Left ventricle myocardium inferior (tissue), 1 donor: ENCODE measurements around the gene NIPSNAP2. TPM values are rescaled to one million over a fixed set of nuclear protein-coding genes. Genes with fewer than 3 reads are reported as not detected.

Source experiments
- DNase-seq: peaks from one replicate; pipeline ENCODE4 v3.0.0-alpha.2; 2020
- H3K27ac ChIP-seq: fragments of 200-600 bp; replicated peaks from 2 replicates; pipeline ENCODE4 v1.8.0; 2021
- H3K27me3 ChIP-seq: fragments of 200-600 bp; 2 replicates; pipeline ENCODE4 v1.8.0; 2021; ENCODE audit warnings: low read depth
- H3K36me3 ChIP-seq: fragments of 200-600 bp; 2 replicates; pipeline ENCODE4 v1.8.0; 2021
- H3K4me1 ChIP-seq: fragments of 200-600 bp; 2 replicates; pipeline ENCODE4 v1.8.0; 2021
- H3K4me3 ChIP-seq: fragments of 200-600 bp; 2 replicates; pipeline ENCODE4 v1.8.0; 2021; ENCODE audit warnings: mild to moderate bottlenecking, moderate library complexity
- H3K9me3 ChIP-seq: fragments of 200-600 bp; replicated peaks from 2 replicates; pipeline ENCODE4 v1.8.0; 2021
- CTCF ChIP-seq: fragments of 200-600 bp; IDR thresholded peaks from 2 replicates; pipeline ENCODE4 v1.8.0; 2021; ENCODE audit warnings: antibody characterized with exemption, mild to moderate bottlenecking, borderline replicate concordance
- intact Hi-C: fragments of 100-400 bp; cut with micrococcal nuclease; formaldehyde crosslinking; loops from one replicate; pipeline ENCODE4 v1.11.0; 2022
- long read RNA-seq: library from polyadenylated mRNA; unstranded; transcript quantifications from one replicate; pipeline ENCODE4 v2.0.0, GENCODE V29; 2021
- total RNA-seq: library from RNA; stranded (reverse); fragmentation: NEBNext Ultra II Directional; extraction: Animal tissue kit (Norgen Biotek cat#: 25700); gene quantifications from one replicate; pipeline ENCODE4 v1.2.1, GENCODE V29; 2021
- donor health status: DM: no; HTN: yes; CAD: no; lungs with severe emphysema.

Gene NIPSNAP2
- total RNA-seq, result 357 TPM
- long read RNA-seq, transcript NIPSNAP2-201 (10 exons, 1,999 nt), result major isoform, 812 of 890 reads
- long read RNA-seq, partial matches to known transcripts, result 19 of 890 reads
- long read RNA-seq, other reads (novel, unspliced or antisense), result 55 of 890 reads

GRCh38 chr7:55964261-55965099 lies at the start of gene NIPSNAP2:
NIPSNAP2 (plus strand) TSS chr7:55964585; CDS start chr7:55964610, 25 bp downstream.
- Histone ChIP-seq H3K27me3 (no peaks in the 10 kb centered on the region), H3K27ac (peak within 1 kb of the TSS; percentile 91), H3K4me3 (peak within 1 kb of the TSS; percentile 64), H3K4me1 (peaks cover 52% of the 10 kb centered on the region), H3K36me3 (no peaks in the 10 kb centered on the region), H3K9me3 (no peaks in the 10 kb centered on the region)
- intact Hi-C loops, result no loop called here
- peak; percentile 91 for DNase-seq
- TF ChIP-seq CTCF, result peak; percentile 64

GRCh38 chr7:55917771-55918170 lies 46.6 kb upstream of the NIPSNAP2 start:
- peaks cover 28% of the 10 kb centered on the region for H3K36me3 ChIP-seq
- H3K27ac ChIP-seq, result no peak overlapping the region
- H3K9me3 ChIP-seq, result no peaks in the 10 kb centered on the region
- TF ChIP-seq CTCF, result no peak
- intact Hi-C loops, result no loop called here
- H3K4me3 ChIP-seq, result no peak overlapping the region
- H3K27me3 ChIP-seq, result no peaks in the 10 kb centered on the region
- no peak for DNase-seq
- no peaks in the 10 kb centered on the region for H3K4me1 ChIP-seq

- Histone ChIP-seq H3K36me3 (peaks cover 57% of the 10 kb centered on the region), H3K27me3 (no peaks in the 10 kb centered on the region), H3K4me1 (no peaks in the 10 kb centered on the region), H3K4me3 (no peak overlapping the region), H3K27ac (no peak overlapping the region), H3K9me3 (peaks cover 28% of the 10 kb centered on the region)
- intact Hi-C loops, result no loop called here
- no peak for DNase-seq
- TF ChIP-seq CTCF, result no peak
Measured at GRCh38 chr7:55928006-55928767, 36.2 kb upstream of the NIPSNAP2 start.

GRCh38 chr7:55931421-55932151 lies 32.8 kb upstream of the NIPSNAP2 start:
- Histone ChIP-seq H3K27ac (no peak overlapping the region), H3K27me3 (no peaks in the 10 kb centered on the region), H3K4me1 (no peaks in the 10 kb centered on the region), H3K4me3 (no peak overlapping the region), H3K36me3 (peaks cover 58% of the 10 kb centered on the region), H3K9me3 (peaks cover 61% of the 10 kb centered on the region)
- intact Hi-C loops, result no loop called here
- no peak for TF ChIP-seq CTCF
- no peak for DNase-seq

GRCh38 chr7:55939514-55940123 lies 24.8 kb upstream of the NIPSNAP2 start:
- Histone ChIP-seq H3K36me3 (peaks cover 72% of the 10 kb centered on the region), H3K9me3 (peaks cover 97% of the 10 kb centered on the region), H3K4me1 (no peaks in the 10 kb centered on the region), H3K27ac (no peak overlapping the region), H3K27me3 (no peaks in the 10 kb centered on the region), H3K4me3 (no peak overlapping the region)
- TF ChIP-seq CTCF, result no peak
- intact Hi-C loops, result no loop called here
- DNase-seq, result no peak
